ENCODE measurements around the gene LRRC26.

LRRC26 gene

GRCh38 chr9:137192448-137192780, 22.6 kb upstream of the LRRC26 start:
- TF ChIP-seq CTCF (IDR thresholded peaks at IDR 0.05; ENCODE audit: borderline replicate concordance, insufficient read depth, low read depth, low read length): no peak

GRCh38 chr9:137191691-137192447, 22.0 kb upstream of the LRRC26 start:
- no peak overlapping the region for H3K4me3 ChIP-seq (ENCODE audit: low read depth, low read length)
- TF ChIP-seq CTCF (IDR thresholded peaks at IDR 0.05; ENCODE audit: borderline replicate concordance, insufficient read depth, low read depth, low read length): no peak

More at GRCh38 chr9:137192448-137192780, 22.6 kb upstream of the LRRC26 start:
- no peak overlapping the region for H3K4me3 ChIP-seq (ENCODE audit: low read depth, low read length)

GRCh38 chr9:137191245-137191644, 21.4 kb upstream of the LRRC26 start:
- H3K4me3 ChIP-seq (ENCODE audit: low read depth, low read length): no peak overlapping the region

GRCh38 chr9:137190315-137190856, 20.5 kb upstream of the LRRC26 start:
- no peak for TF ChIP-seq CTCF (IDR thresholded peaks at IDR 0.05; ENCODE audit: borderline replicate concordance, insufficient read depth, low read depth, low read length)
- H3K4me3 ChIP-seq (ENCODE audit: low read depth, low read length): no peak overlapping the region

More at GRCh38 chr9:137191245-137191644, 21.4 kb upstream of the LRRC26 start:
- TF ChIP-seq CTCF (IDR thresholded peaks at IDR 0.05; ENCODE audit: borderline replicate concordance, insufficient read depth, low read depth, low read length): no peak

- no peak for TF ChIP-seq CTCF (IDR thresholded peaks at IDR 0.05; ENCODE audit: borderline replicate concordance, insufficient read depth, low read depth, low read length)
- peak overlapping the region; percentile 84 for H3K4me3 ChIP-seq (ENCODE audit: low read depth, low read length)
Observed at GRCh38 chr9:137189297-137190295, 19.7 kb upstream of the LRRC26 start.

- TF ChIP-seq CTCF (IDR thresholded peaks at IDR 0.05; ENCODE audit: borderline replicate concordance, insufficient read depth, low read depth, low read length): peak; percentile 56
- H3K4me3 ChIP-seq (ENCODE audit: low read depth, low read length): peak within 1 kb of the TSS; percentile 84
Observed at GRCh38 chr9:137188490-137189296, 18.8 kb upstream of the LRRC26 start, which contains the start of the genes ANAPC2 and SSNA1. Gene ANAPC2 (minus strand): TSS chr9:137188560. CDS start chr9:137188532, 28 bp downstream. Gene SSNA1 (plus strand): TSS chr9:137188676. CDS start chr9:137188727, 51 bp downstream.

Data from GM12875 (cell line).